GM12878 (cell line): Measurements from ENCODE around the gene ZCCHC2. TPM values are rescaled to one million over a fixed set of nuclear protein-coding genes. Genes with fewer than 3 reads are reported as not detected.

ENCODE experiments used
- ATAC-seq: fragments of 200-7000 bp; cut with Tn5 transposase; 3 replicates; pipeline ENCODE4 v1.9.1; 2020; ENCODE audit warnings: mild to moderate bottlenecking, moderate library complexity
- BruUV-seq: library from RNA; stranded (reverse); fragments of 400-500 nt; replicated peaks from 2 replicates; lab custom pipeline; 2021; lab: Mats Ljungman, UMichigan
- CTCF ChIA-PET: fragments of 300-600 bp; sonication (Branson Sonifier 250); formaldehyde crosslinking; extraction: SDS; loops from one replicate; lab custom pipeline; 2021; ENCODE audit warnings: inconsistent platforms; lab: Yijun Ruan, JAX
- POLR2A ChIA-PET: fragments of 350-600 bp; formaldehyde crosslinking; extraction: SDS; loops from one replicate; lab custom pipeline; 2021; ENCODE audit warnings: inconsistent platforms; lab: Charles Lee
- RAD21 ChIA-PET: fragments of 300-600 bp; sonication (Branson Sonifier 250); formaldehyde crosslinking; loops from one replicate; lab custom pipeline; 2023; ENCODE audit warnings: antibody characterized with exemption; ENCODE audit not compliant: unreplicated experiment; lab: Charles Lee
- SMC1A ChIA-PET: fragments of 300-600 bp; sonication (Branson Sonifier 250); formaldehyde crosslinking; loops from one replicate; lab custom pipeline; 2023; ENCODE audit not compliant: unreplicated experiment, uncharacterized antibody; lab: Charles Lee
- DNase-seq: peaks from one replicate; pipeline ENCODE4 v3.0.0-alpha.2; 2011; ENCODE audit warnings: low read depth, low spot score
- FAIRE-seq: peaks from 3 replicates; lab custom pipeline; 2011; peaks lifted over from hg19 to GRCh38; lab: Jason Lieb, UNC
- H2AFZ ChIP-seq: 2 replicates; pipeline ENCODE4 v1.6.0; 2011; ENCODE audit warnings: low read depth, low read length, control low read depth; ENCODE audit not compliant: control insufficient read depth
- H3K27ac ChIP-seq: 2 replicates; pipeline ENCODE4 v1.5.1; 2011; ENCODE audit warnings: control low read depth; ENCODE audit not compliant: control insufficient read depth, insufficient read depth
- H3K27me3 ChIP-seq, 2 experiments: replicated peaks in 1 of 2; 2 replicates each; pipeline versions ENCODE4 v1.6.0 to v1.6.1; 2011; ENCODE audit warnings: low read length in 1 of 2; ENCODE audit not compliant: control insufficient read depth in 2 of 2, insufficient read depth in 2 of 2
- H3K36me3 ChIP-seq, 2 experiments: 2 replicates each; pipeline ENCODE4 v1.5.1; 2011; ENCODE audit warnings: low read length in 1 of 2; ENCODE audit not compliant: control insufficient read depth in 2 of 2, insufficient read depth in 2 of 2
- H3K4me1 ChIP-seq: 2 replicates; pipeline ENCODE4 v1.6.1; 2011; ENCODE audit warnings: mild to moderate bottlenecking, low read length, moderate library complexity, mixed read lengths; ENCODE audit not compliant: control insufficient read depth, insufficient read depth
- H3K4me2 ChIP-seq: 2 replicates; pipeline ENCODE4 v1.6.0; 2011; ENCODE audit warnings: control low read depth; ENCODE audit not compliant: control insufficient read depth, insufficient read depth
- H3K4me3 ChIP-seq: fragments of 200-600 bp; sonication (generic); 2 replicates; pipeline ENCODE4 v1.5.1; 2016
- H3K79me2 ChIP-seq: 2 replicates; pipeline ENCODE4 v1.6.0; 2011; ENCODE audit warnings: low read length; ENCODE audit not compliant: control insufficient read depth, insufficient read depth
- H3K9ac ChIP-seq: 2 replicates; pipeline ENCODE4 v1.8.0; 2011; ENCODE audit warnings: low read length, control low read depth, mixed read lengths; ENCODE audit not compliant: control insufficient read depth, insufficient read depth
- H3K9me3 ChIP-seq: replicated peaks from 3 replicates; pipeline ENCODE4 v1.5.1; 2011; ENCODE audit warnings: mild to moderate bottlenecking, low read length; ENCODE audit not compliant: control insufficient read depth, insufficient read depth
- H4K20me1 ChIP-seq: 2 replicates; pipeline ENCODE4 v1.6.0; 2011; ENCODE audit not compliant: control insufficient read depth, insufficient read depth
- FOXM1 ChIP-seq: IDR thresholded peaks from 2 replicates; pipeline ENCODE4 v1.6.1; 2012; ENCODE audit warnings: low read depth, mild to moderate bottlenecking, inconsistent platforms, low read length, moderate library complexity
- IKZF2 ChIP-seq, 2 experiments: fragments of 450-650 bp; IDR thresholded peaks; 2 replicates each; pipeline ENCODE4 v1.6.1; 2017; ENCODE audit warnings: mild to moderate bottlenecking in 2 of 2, moderate library complexity in 2 of 2
- PAX8 ChIP-seq: fragments of 450-650 bp; IDR thresholded peaks from 2 replicates; pipeline ENCODE4 v1.6.1; 2017; ENCODE audit warnings: mild to moderate bottlenecking, moderate library complexity
- PML ChIP-seq: IDR thresholded peaks from 2 replicates; pipeline ENCODE4 v1.6.1; 2012; ENCODE audit warnings: low read length, inconsistent platforms
- PRDM15 ChIP-seq: fragments of 450-650 bp; formaldehyde crosslinking; IDR thresholded peaks from 2 replicates; pipeline ENCODE4 v1.4.0; 2020; ENCODE audit warnings: mild to moderate bottlenecking, moderate library complexity
- YY1 ChIP-seq: IDR thresholded peaks from 2 replicates; pipeline ENCODE4 v1.6.1; 2011; ENCODE audit warnings: low read depth, mild to moderate bottlenecking, low read length
- WGBS: methylation state at CpG from one replicate; pipeline ENCODE4 v1.1.6; 2016; ENCODE audit warnings: low lambda C conversion rate; ENCODE audit not compliant: insufficient replicate concordance, insufficient coverage; ENCODE audit errors: missing lambda C conversion rate; 5-methylcytosine and 5-hydroxymethylcytosine counted together
- in situ Hi-C: fragments of 300-500 bp; cut with MboI; formaldehyde crosslinking; loops from 9 replicates; pipeline ENCODE4 v1.14.3; 2018; ENCODE audit warnings: mixed read lengths
- intact Hi-C: fragments of 100-400 bp; cut with micrococcal nuclease; formaldehyde crosslinking; loops from one replicate; pipeline ENCODE4 v1.14.2; 2022; ENCODE audit not compliant: unreplicated experiment
- polyA plus RNA-seq, 11 experiments: library from polyadenylated mRNA; depleted of rRNA in 4 of 11; unstranded in 6 of 11; stranded (reverse) in 5 of 11; fragments of >200 nt; fragmentation: Nextera tagmentation in 4 of 11; fragmentation: Illumina TruSeq in 1 of 11; extraction: Ambion mirVana in 4 of 11; extraction: Trizol in 1 of 11; gene quantifications; 1 replicate in 1 of 11; 2 replicates in 10 of 11; pipeline versions ENCODE4 v1.2.1 to v1.2.3, GENCODE V29; 2011 to 2016; ENCODE audit warnings: inconsistent platforms in 2 of 11, missing spikeins in 2 of 11, low read depth in 1 of 11
- total RNA-seq, 4 experiments: library from RNA; depleted of rRNA in 3 of 4; stranded (reverse); fragments of >200 nt in 3 of 4; fragmentation: Illumina TruSeq in 1 of 4; extraction: Trizol in 1 of 4; gene quantifications; 2 replicates each; pipeline versions ENCODE4 v1.2.1 to v1.2.3, GENCODE V29; 2013 to 2021
- TF ChIP-seq, protein P1 (sequence below): IDR thresholded peaks from 2 replicates; pipeline ENCODE4 v1.6.1; 2012; ENCODE audit warnings: mild to moderate bottlenecking, low read depth, low read length

The ZCCHC2 gene
- total and polyA plus RNA-seq, 10 of the 15 experiments (the other 5 are each of a cell fraction or from before 2014, with no cell fraction given), result 1.7 to 17.4 (median 8.6) TPM

- H3K9ac ChIP-seq, result no peak overlapping the region
- 89% methylated on average over 8 of the region's 8 CpGs for WGBS
- H3K27me3 ChIP-seq, result no peaks in the 10 kb centered on the region
- H2AFZ ChIP-seq, result no peak overlapping the region
- H3K79me2 ChIP-seq, result peaks cover 19% of the 10 kb centered on the region
- H3K9me3 ChIP-seq, result no peaks in the 10 kb centered on the region
- no peak overlapping the region for H3K27ac ChIP-seq
- TF ChIP-seq FOXM1, result no peak
- no peak for TF ChIP-seq PML
- no peak for TF ChIP-seq IKZF2 (IDR thresholded peaks at IDR 0.05)
- no peak for TF ChIP-seq PAX8
- TF ChIP-seq YY1, result no peak
- TF ChIP-seq, protein P1, sequence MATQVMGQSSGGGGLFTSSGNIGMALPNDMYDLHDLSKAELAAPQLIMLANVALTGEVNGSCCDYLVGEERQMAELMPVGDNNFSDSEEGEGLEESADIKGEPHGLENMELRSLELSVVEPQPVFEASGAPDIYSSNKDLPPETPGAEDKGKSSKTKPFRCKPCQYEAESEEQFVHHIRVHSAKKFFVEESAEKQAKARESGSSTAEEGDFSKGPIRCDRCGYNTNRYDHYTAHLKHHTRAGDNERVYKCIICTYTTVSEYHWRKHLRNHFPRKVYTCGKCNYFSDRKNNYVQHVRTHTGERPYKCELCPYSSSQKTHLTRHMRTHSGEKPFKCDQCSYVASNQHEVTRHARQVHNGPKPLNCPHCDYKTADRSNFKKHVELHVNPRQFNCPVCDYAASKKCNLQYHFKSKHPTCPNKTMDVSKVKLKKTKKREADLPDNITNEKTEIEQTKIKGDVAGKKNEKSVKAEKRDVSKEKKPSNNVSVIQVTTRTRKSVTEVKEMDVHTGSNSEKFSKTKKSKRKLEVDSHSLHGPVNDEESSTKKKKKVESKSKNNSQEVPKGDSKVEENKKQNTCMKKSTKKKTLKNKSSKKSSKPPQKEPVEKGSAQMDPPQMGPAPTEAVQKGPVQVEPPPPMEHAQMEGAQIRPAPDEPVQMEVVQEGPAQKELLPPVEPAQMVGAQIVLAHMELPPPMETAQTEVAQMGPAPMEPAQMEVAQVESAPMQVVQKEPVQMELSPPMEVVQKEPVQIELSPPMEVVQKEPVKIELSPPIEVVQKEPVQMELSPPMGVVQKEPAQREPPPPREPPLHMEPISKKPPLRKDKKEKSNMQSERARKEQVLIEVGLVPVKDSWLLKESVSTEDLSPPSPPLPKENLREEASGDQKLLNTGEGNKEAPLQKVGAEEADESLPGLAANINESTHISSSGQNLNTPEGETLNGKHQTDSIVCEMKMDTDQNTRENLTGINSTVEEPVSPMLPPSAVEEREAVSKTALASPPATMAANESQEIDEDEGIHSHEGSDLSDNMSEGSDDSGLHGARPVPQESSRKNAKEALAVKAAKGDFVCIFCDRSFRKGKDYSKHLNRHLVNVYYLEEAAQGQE, result no peak
- no peak for TF ChIP-seq PRDM15 (CRISPR knock-in tag)
- H3K4me3 ChIP-seq, result no peak overlapping the region
- no TSS peak for BruUV-seq
- intact Hi-C loops (no loop called here), in situ Hi-C loops (no loop called here)
- ChIA-PET POLR2A (no interaction called here), RAD21 (no interaction called here), CTCF (interaction anchor here (1.0 kb wide), 1 partner anchor 46 kb away, joined by 3 read pairs; no protein-coding TSS in a partner anchor), SMC1A (no interaction called here)
- FAIRE-seq (no peak), DNase-seq (no peak), ATAC-seq (no peak)
- H4K20me1 ChIP-seq, result no peaks in the 10 kb centered on the region
- peaks cover 5% of the 10 kb centered on the region; the same call in 1 of the 2 replicates for H3K4me1 ChIP-seq
- H3K36me3 ChIP-seq, result peaks cover 2 to 10% of the 10 kb centered on the region in 2 experiments; a peak in 2 of 4 replicates
- no peak overlapping the region for H3K4me2 ChIP-seq
Observed at GRCh38 chr18:62537042-62537894, 14.4 kb downstream of the ZCCHC2 start.
